K562 (cell line): ENCODE data around the gene ADRA2A. TPM values are rescaled to one million over a fixed set of nuclear protein-coding genes. Genes with fewer than 3 reads are reported as not detected.

ENCODE experiments used
- ATF2 ChIP-seq: sonication (generic); formaldehyde crosslinking; IDR thresholded peaks from 2 replicates; pipeline ENCODE4 v1.8.1; 2022; ENCODE audit warnings: missing genetic modification reagents
- KDM2B ChIP-seq: fragments of 250-450 bp; sonication (Bioruptor Pico); IDR thresholded peaks from 2 replicates; pipeline ENCODE4 v1.8.0; 2021; ENCODE audit warnings: mild to moderate bottlenecking, moderate library complexity
- ZNF318 ChIP-seq, 2 experiments: fragments of 450-650 bp; IDR thresholded peaks; 2 replicates each; pipeline ENCODE4 v1.6.1; 2016; ENCODE audit warnings: mild to moderate bottlenecking in 2 of 2, borderline replicate concordance in 1 of 2, low read depth in 1 of 2, moderate library complexity in 1 of 2
- polyA plus RNA-seq, 8 experiments: library from polyadenylated mRNA; depleted of rRNA in 4 of 8; stranded (reverse) in 5 of 8; unstranded in 3 of 8; fragments of >200 nt; fragmentation: Nextera tagmentation in 2 of 8; fragmentation: Illumina TruSeq in 1 of 8; extraction: Ambion mirVana in 2 of 8; extraction: Trizol in 1 of 8; gene quantifications; 2 replicates each; pipeline versions ENCODE4 v1.2.1 to v1.2.3, GENCODE V29; 2011 to 2014; ENCODE audit warnings: inconsistent platforms in 1 of 8, missing spikeins in 1 of 8
- total RNA-seq, 7 experiments: library from RNA; depleted of rRNA in 6 of 7; stranded (reverse); fragments of >200 nt in 6 of 7; fragmentation: Illumina TruSeq in 2 of 7; extraction: Trizol in 2 of 7; gene quantifications; 2 replicates each; pipeline versions ENCODE4 v1.2.1 to v1.2.3, GENCODE V29; 2011 to 2021; ENCODE audit warnings: low replicate concordance in 1 of 7
- TF ChIP-seq, protein P1 (sequence below): fragments of 250-450 bp; sonication (Bioruptor Pico); IDR thresholded peaks from 2 replicates; pipeline ENCODE4 v1.5.0; 2021; ENCODE audit warnings: mild to moderate bottlenecking, moderate library complexity
- TF ChIP-seq, protein P2 (sequence below): fragments of 450-650 bp; IDR thresholded peaks from 2 replicates; pipeline ENCODE4 v1.6.1; 2016; ENCODE audit warnings: low read depth

ADRA2A gene
- total and polyA plus RNA-seq, 9 of the 15 experiments (the other 6 are each of a cell fraction or from before 2014, with no cell fraction given), result not detected

GRCh38 chr10:111123883-111124282 lies 47.1 kb downstream of the ADRA2A start (continued):
- TF ChIP-seq, protein P1, sequence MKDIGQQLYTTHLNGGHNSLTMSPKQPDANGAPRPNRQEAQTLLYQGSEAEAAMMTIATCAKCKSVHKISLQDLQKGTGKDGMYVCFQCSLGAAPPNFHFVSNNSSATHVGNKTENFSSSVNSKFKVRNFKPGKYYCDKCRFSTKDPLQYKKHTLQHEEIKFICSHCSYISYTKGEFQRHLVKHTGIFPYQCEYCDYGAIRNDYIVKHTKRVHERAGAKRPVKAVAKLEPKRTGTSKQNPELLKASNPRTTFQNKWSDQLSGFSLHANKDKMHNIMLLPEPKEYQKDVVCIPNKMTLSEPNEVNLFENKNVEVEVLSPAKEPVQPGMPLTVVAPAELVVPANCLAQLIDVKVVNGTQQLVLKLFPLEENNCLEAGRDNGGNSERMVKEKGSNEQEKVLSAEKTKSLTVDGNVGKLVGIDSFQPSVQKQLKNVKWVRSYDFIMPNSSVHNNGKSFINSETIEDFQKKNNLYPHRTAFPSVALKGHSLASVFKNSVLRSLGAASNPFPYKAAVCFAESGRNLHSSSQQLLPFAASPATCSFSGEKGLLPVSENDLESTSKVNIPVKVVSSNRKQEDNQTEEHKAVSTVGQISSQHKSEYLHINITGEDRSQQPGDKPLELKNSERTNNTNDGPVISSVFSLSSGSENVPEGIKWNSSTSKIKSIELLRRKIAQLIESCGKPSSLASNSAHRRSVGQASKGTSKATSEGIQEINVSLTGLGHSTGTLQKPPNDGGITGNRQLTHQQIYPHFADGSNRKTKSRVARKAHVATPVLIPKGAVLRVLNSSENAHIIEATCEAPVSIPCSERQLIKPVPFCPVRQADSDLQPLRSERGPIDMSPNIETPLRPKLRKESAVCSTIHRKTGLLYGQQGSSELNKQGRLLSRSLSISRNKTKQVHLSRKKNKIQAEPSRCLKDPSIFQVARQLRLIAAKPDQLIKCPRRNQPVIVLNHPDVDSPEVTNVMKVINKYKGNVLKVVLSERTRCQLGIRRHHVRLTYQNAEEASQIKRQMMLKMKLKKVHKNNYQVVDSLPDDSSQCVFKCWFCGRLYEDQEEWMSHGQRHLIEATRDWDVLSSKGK (CRISPR knock-in tag), result no peak
- TF ChIP-seq KDM2B (no peak), ZNF318 (IDR thresholded peaks at IDR 0.05; ENCODE audit: borderline replicate concordance in 1 of 2, low read depth in 1 of 2) (no peak), ATF2 (CRISPR knock-in tag) (no peak)
- TF ChIP-seq, protein P2, sequence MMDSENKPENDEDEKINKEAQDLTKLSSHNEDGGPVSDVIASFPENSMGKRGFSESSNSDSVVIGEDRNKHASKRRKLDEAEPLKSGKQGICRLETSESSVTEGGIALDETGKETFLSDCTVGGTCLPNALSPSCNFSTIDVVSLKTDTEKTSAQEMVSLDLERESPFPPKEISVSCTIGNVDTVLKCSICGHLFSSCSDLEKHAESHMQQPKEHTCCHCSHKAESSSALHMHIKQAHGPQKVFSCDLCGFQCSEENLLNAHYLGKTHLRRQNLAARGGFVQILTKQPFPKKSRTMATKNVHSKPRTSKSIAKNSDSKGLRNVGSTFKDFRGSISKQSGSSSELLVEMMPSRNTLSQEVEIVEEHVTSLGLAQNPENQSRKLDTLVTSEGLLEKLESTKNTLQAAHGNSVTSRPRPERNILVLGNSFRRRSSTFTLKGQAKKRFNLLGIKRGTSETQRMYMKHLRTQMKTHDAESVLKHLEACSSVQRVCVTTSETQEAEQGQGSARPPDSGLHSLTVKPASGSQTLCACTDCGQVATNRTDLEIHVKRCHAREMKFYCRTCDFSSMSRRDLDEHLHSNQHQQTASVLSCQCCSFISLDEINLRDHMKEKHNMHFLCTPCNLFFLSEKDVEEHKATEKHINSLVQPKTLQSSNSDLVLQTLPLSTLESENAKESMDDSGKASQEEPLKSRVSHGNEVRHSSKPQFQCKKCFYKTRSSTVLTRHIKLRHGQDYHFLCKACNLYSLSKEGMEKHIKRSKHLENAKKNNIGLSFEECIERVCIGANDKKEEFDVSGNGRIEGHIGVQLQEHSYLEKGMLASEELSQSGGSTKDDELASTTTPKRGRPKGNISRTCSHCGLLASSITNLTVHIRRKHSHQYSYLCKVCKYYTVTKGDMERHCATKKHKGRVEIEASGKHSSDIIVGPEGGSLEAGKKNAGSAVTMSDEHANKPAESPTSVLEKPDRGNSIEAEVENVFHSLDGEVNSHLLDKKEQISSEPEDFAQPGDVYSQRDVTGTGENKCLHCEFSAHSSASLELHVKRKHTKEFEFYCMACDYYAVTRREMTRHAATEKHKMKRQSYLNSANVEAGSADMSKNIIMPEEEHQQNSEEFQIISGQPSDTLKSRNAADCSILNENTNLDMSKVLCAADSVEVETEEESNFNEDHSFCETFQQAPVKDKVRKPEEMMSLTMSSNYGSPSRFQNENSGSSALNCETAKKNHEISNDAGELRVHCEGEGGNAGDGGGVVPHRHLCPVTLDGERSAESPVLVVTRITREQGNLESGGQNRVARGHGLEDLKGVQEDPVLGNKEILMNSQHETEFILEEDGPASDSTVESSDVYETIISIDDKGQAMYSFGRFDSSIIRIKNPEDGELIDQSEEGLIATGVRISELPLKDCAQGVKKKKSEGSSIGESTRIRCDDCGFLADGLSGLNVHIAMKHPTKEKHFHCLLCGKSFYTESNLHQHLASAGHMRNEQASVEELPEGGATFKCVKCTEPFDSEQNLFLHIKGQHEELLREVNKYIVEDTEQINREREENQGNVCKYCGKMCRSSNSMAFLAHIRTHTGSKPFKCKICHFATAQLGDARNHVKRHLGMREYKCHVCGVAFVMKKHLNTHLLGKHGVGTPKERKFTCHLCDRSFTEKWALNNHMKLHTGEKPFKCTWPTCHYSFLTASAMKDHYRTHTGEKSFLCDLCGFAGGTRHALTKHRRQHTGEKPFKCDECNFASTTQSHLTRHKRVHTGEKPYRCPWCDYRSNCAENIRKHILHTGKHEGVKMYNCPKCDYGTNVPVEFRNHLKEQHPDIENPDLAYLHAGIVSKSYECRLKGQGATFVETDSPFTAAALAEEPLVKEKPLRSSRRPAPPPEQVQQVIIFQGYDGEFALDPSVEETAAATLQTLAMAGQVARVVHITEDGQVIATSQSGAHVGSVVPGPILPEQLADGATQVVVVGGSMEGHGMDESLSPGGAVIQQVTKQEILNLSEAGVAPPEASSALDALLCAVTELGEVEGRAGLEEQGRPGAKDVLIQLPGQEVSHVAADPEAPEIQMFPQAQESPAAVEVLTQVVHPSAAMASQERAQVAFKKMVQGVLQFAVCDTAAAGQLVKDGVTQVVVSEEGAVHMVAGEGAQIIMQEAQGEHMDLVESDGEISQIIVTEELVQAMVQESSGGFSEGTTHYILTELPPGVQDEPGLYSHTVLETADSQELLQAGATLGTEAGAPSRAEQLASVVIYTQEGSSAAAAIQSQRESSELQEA, result no peak
